Mononuclear cell (primary cell): ENCODE results near the gene TOMT. TPM values are rescaled to one million over a fixed set of nuclear protein-coding genes. Genes with fewer than 3 reads are reported as not detected.

Experiments
- H3K27me3 ChIP-seq: 2 replicates; pipeline ENCODE4 v1.6.0; 2011; ENCODE audit warnings: low read length, control low read depth; ENCODE audit not compliant: insufficient read depth
- H3K4me1 ChIP-seq: 2 replicates; pipeline ENCODE4 v1.5.1; 2011; ENCODE audit warnings: mild to moderate bottlenecking, low read length, control low read depth; ENCODE audit not compliant: insufficient read depth
- H3K4me3 ChIP-seq: 2 replicates; pipeline ENCODE4 v1.5.1; 2011; ENCODE audit warnings: mild to moderate bottlenecking, low read length, moderate library complexity
- H3K9me3 ChIP-seq: 2 replicates; pipeline ENCODE4 v1.5.1; 2011; ENCODE audit warnings: low read depth, mild to moderate bottlenecking, control low read depth, low read length
- total RNA-seq: library from RNA; depleted of rRNA; stranded (reverse); fragments of >200 nt; gene quantifications from one replicate; pipeline ENCODE4 v1.2.3, GENCODE V29; 2012

TOMT gene
- total RNA-seq, 1 donor = not detected

DNA sequence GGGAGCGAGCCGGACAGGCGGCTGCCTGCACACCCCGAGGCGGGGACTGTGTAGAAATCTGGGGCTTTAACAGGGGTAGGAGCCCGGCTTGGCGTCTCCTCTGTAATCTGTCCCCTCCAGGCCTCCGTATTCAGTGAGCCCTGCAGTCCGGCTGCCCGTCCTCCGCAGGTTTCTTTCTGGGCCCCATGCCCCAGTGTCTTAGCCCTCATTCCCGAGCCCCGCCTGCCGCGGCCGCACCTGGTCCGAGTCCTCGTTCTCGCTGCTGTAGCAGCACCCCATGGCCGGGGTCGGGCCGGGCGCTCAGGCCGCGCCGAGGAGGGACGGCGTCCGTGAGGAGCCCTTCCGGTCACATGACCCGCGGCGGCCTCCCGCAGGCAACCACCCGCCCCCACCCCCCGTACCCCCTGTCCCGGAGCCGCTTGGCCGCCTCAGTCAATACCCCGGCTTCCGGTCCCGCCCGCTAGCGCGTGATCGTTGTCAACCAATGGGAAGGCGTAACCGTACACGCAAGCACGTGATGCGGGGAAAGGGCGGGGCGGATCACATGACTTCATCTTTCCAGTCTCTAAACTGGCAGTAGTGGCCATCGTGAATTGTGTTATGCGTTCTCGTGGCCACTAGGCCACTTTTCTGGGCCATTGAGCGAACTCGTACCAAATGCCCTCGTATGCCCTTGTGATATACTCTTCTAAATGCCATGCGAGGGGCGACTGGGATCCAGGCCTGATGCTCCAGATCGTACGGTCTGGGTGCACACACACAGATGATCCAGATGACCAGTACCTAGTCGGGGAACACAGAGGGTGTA is 2.6 kb upstream of the TOMT start, which contains the start of gene LAMTOR1:
Gene LAMTOR1, minus strand, starts transcription at position 352 of the 808 bp plus-strand sequence. Its CDS starts 73 bp downstream, at position 279.
- peak within 1 kb of the TSS; percentile 74 for H3K4me3 ChIP-seq
- peaks cover 48% of the 10 kb centered on the region for H3K4me1 ChIP-seq
- no peaks in the 10 kb centered on the region for H3K27me3 ChIP-seq

DNA sequence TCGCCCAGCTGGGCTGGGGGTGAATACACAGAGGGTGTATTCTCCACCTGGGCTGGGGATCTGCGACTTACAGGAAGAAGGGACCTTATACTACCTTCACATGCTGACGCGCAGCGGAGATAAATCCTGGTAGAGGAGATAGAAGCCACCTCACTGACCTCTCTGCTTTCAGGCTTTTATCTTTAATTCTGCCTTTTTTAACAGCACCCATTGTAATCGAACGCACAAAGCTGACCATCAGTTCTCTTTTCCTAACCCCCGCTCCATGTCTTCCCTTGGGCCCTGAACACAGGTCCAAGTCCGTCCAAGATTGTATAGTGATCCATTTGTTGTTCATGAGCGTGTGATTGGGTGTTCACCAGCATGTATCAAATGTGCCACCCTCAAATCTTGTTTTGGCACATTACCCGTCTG is 2.0 kb upstream of the TOMT start:
- peak overlapping the region; percentile 74 for H3K4me3 ChIP-seq
- no peaks in the 10 kb centered on the region for H3K27me3 ChIP-seq
- H3K4me1 ChIP-seq = peaks cover 48% of the 10 kb centered on the region
- no peaks in the 10 kb centered on the region for H3K9me3 ChIP-seq

More for the DNA sequence above, 2.6 kb upstream of the TOMT start, which contains the start of gene LAMTOR1:
- H3K9me3 ChIP-seq = no peaks in the 10 kb centered on the region

DNA sequence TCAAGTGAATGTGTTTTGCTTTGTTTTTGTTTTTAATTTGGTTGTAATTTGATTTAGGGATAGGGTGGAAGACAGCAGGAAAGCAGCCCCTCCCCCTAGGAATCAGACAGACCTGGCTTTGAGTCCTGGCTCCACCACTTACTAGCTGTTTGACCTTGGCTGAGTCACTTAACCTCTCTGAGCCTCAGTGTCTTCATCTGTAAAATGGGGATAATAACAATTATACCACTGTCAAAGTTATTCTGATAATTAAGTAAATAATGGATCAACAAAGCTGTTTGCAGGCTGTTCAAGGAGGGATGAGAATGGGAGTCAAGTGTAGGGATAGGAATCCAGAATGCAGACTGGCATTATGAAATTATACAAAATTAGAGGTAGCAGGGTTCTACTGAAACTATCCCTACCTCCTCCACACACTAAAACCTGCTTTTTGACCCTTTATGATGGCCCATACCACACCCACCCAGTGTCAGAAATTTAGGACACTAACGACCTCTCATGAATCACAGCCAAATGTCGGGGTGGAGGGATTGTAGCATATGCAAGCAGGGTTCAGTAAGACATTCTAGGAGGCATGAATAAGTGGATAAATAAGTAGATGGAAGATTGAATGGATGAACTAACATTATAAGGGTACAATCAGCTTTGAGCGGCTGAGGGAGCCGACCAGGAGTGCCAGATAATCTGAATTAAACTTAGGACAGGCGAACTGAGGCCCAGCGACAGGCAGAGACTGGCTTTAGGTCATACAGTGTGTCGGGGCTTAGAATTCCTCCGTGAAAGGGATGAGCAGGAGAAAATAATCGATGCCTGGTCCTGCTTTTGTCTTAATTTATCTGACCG is 5.8 kb downstream of the TOMT start:
- Histone ChIP-seq H3K4me1 (peaks cover 27% of the 10 kb centered on the region), H3K4me3 (peak overlapping the region; percentile 61), H3K9me3 (no peaks in the 10 kb centered on the region), H3K27me3 (no peaks in the 10 kb centered on the region)

DNA sequence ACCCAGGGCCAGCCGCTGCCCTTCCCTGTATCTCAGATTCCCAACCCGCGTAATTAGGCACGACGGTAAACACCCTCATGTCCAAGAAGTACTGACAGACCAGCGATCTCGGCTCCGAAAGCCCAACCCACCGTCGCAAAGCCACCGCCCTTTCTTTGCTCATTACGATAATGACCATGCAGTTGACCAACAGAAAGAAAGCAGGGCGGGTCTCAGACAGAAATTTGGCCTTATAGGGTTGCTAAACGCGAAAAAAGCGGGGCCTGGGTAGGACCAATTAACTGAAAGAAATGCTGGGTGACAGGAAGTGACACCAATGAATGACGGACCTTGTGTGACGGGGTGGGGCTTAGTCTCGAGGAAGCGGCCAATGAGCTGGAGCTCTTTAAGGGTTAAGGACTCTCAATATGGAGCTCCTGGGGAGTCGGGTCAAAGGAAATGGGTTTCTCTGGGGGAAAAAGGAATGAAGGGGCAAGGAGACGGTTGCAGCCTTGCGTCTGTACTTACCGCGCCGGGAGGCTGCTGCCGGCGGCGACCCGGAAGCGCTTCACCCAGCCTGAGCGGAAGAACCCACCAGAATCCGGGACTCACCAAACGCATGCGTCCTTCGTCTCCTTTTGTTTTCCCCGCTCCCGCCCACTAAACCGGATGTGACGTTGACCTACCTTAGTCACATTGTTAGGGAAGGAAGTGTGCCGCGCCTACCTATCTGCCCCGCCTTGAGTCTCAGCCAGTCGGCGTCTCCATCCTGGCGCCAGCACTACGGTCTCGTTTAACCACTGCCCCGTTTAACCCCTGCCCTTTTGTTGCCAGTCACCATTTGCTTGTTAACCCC is 6.6 kb downstream of the TOMT start, which contains the start of gene ANAPC15:
Gene ANAPC15, minus strand, starts transcription at position 553 of the 835 bp plus-strand sequence. CDS start 1,419 bp downstream, outside the sequence.
- no peaks in the 10 kb centered on the region for H3K27me3 ChIP-seq
- H3K4me1 ChIP-seq = peaks cover 30% of the 10 kb centered on the region
- H3K4me3 ChIP-seq = peak within 1 kb of the TSS; percentile 61
- H3K9me3 ChIP-seq = no peaks in the 10 kb centered on the region

DNA sequence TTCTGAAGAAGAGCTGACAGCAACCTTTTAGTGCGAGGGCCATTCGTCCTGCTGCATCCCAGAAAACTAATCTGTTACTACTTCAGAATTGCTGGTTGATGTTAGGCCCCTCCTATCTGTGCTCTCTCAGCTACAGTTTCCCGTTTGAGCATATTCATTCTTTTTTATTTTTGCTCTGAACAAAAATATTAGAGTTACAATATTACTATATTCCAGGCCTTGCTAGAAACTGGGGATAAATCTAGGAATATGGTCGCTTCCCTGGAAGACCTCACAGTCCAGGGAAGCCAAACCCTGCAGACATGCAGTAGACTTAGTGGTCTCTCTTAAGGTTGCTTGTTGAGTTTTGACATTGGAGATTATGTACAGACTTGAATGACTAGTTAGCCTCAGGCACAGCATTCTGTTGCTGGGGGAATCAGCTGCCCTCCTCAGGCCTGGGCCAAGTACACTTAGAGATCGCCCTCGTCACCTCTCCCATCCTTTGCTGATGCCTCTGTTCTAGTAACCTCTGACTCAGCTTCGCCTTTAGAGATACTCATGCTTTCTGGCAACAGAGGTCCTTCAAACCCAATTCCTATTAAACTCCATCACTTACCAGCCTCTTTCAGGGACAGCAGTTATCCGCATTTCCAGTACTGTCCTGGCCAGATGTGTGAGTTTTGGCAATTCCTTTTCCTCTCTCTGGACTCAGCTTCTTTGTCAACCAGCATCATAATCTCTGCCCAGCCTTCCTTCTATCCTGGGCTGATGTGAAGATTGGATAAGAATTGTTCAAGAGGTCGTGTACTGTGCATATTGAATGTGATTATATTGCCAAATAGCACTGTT is 7.5 kb downstream of the TOMT start:
- no peaks in the 10 kb centered on the region for H3K27me3 ChIP-seq
- peaks cover 30% of the 10 kb centered on the region for H3K4me1 ChIP-seq
- H3K4me3 ChIP-seq = peak overlapping the region; percentile 61
- H3K9me3 ChIP-seq = no peaks in the 10 kb centered on the region

DNA sequence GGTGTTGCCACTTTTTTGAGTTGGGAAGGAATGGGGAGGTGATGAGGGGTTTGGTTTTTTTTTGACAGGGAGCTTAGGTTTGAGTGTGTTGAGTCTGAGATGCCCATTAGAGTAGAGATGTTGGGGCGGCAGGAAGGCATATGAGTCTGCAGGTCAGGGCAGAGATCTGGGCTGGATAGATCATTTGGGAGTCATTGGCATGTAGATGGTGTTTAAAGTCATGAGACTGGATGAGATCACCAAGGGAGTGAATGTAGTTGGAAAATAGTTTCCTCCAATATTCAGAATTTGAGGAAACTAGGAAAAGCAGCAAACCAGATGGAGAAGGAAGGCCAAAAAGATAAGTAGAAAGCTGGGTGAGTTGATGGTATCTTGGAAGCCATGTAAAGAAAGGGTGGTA is 8.8 kb downstream of the TOMT start:
- Histone ChIP-seq H3K4me1 (peaks cover 41% of the 10 kb centered on the region), H3K27me3 (no peaks in the 10 kb centered on the region), H3K9me3 (no peaks in the 10 kb centered on the region), H3K4me3 (no peak overlapping the region)

DNA sequence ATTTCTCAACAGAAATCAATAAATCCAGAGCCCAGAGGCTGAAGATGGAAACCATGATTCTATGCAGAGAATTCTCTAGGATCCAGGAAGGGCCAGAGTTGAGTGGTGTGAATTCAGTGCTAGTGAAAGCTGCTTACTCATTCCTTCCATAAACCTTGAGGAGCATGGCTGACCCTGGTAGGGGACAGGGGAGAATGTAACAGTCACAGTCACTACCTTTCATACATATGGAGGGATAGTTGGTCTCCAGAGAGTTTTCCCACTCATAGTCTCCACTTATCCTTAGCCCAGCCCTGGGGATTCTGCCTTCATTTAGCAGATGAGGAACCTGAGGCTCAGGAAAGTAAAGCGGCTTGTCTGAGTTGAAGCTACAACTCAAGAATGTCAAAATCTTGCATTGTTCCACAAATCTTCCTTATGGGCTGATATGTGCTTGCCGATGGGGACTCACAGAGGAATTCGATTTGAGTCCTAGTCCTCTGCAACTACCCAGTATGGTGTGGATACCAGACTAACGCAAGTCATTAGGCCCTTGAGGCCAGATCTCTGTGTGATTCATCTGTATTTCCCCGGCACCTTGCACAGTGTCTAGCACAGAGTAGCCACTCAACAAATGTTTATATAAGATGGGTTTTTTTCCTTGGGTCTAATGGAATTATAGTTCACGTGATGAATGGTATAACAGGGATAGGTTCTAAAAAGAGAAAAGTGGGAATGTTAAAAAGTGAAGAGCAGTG is 10.5 kb downstream of the TOMT start:
- Histone ChIP-seq H3K4me3 (no peak overlapping the region), H3K9me3 (no peaks in the 10 kb centered on the region), H3K4me1 (peaks cover 41% of the 10 kb centered on the region)

DNA sequence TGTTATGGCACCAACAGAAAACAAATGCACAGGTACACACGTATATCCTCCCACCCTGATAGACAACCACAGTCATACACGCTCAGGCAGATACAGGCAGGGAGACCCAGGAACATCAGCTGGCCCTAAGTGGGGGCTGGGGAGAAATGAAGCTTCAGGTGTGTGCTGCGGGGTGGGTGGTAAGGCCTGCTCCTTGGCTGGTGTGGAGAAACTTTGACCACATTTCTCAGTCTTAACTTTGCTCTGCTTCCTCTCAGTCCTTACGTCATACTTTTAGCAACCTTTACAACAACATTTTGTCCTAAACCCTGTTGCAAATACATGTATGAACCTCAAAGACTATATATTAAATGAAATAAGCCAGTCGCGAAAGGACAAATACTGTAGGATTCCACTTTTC is 13.5 kb downstream of the TOMT start:
- H3K9me3 ChIP-seq = no peaks in the 10 kb centered on the region
- H3K4me3 ChIP-seq = no peak overlapping the region
- H3K4me1 ChIP-seq = peaks cover 26% of the 10 kb centered on the region
- no peaks in the 10 kb centered on the region for H3K27me3 ChIP-seq

More for the DNA sequence above, 10.5 kb downstream of the TOMT start:
- H3K27me3 ChIP-seq = no peaks in the 10 kb centered on the region

DNA sequence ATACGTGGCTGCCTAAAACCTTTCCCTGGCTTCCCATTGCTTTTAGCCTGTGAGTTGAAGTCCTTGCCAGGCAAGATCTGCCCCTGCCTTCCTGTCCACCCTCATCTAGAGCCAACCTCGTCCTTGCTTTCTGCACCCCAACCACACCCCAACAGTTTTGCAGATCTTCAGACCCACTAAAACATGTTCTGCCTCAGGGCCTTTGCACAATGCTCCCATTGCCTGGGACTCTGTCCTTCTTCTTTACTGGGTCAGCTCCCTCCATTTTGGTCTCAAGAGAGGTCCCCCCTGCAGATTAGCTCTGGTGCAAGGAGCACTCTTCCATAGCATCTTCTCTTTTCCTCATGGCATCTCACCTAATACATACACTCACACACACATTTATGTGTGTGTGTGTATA is 15.2 kb downstream of the TOMT start:
- no peaks in the 10 kb centered on the region for H3K9me3 ChIP-seq
- H3K4me1 ChIP-seq = peaks cover 32% of the 10 kb centered on the region
- no peaks in the 10 kb centered on the region for H3K27me3 ChIP-seq
- H3K4me3 ChIP-seq = no peak overlapping the region

DNA sequence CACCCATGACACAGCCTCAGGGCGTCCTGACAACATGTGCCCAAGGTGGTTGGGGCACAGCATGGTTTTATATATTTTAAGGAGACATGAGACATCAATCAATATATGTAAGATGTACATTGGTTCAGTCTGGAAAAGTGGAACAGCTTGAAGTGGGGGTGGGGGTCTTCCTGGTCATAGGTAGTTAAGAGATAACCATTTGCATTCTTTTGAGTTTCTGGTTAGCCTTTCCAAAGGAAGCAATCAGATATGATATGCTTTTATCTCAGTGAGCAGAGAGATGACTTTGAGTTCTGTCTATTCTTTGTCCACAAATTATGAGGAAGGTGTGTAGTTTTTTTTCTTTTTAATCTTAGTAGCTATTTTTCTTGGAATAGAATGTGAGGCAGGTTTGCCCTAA is 16.9 kb downstream of the TOMT start:
- no peak overlapping the region for H3K4me3 ChIP-seq

DNA sequence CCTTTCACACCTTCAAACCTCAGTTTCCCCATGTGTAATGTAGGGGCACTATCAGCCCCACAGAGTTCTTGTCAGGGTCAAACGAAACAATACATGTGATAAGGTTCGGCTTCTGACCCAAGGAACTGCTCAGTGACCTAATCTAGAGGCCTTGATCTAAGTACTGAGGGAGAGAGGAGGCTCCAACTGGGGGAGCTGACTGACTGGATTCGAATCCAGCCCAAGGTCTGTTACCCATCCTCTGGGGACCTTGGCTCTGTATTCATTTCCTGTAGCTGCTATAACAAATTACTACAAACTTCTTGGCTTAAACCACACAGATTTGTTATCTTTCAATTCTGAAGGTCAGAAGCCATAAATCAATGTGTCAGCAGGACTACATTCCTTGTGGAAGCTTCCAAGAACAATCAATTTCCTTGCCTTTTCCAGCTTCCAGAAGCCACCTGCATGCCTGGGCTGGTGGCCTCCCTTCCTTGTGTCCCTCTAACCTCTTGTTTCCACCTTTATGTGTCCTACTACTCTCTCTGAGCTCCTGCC is 17.5 kb downstream of the TOMT start:
- H3K4me3 ChIP-seq = no peak overlapping the region
- H3K9me3 ChIP-seq = no peaks in the 10 kb centered on the region
- no peaks in the 10 kb centered on the region for H3K27me3 ChIP-seq
- H3K4me1 ChIP-seq = peaks cover 24% of the 10 kb centered on the region

More for the DNA sequence above, 16.9 kb downstream of the TOMT start:
- Histone ChIP-seq H3K27me3 (no peaks in the 10 kb centered on the region), H3K4me1 (peaks cover 24% of the 10 kb centered on the region), H3K9me3 (no peaks in the 10 kb centered on the region)

DNA sequence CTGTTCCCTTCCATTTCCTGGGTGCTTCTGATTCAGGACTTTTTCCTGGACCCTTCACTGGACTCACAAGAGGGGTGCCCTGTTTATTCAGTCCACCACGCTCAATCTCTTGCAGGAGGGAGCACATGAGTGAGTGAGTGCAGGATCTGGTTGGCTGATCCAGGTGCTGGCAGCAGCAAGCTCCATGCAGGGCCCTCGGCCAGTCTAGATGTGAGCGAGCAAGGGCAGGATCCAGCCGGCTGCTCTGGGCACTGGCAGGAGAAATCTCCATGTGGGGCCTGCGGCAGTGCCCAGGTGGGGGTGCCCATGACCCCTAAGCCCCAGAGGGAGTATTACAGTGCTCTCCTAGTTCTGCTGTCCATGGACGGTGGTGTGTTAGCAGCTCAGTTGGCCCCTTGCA is 18.3 kb downstream of the TOMT start:
- H3K4me1 ChIP-seq = peaks cover 18% of the 10 kb centered on the region

DNA sequence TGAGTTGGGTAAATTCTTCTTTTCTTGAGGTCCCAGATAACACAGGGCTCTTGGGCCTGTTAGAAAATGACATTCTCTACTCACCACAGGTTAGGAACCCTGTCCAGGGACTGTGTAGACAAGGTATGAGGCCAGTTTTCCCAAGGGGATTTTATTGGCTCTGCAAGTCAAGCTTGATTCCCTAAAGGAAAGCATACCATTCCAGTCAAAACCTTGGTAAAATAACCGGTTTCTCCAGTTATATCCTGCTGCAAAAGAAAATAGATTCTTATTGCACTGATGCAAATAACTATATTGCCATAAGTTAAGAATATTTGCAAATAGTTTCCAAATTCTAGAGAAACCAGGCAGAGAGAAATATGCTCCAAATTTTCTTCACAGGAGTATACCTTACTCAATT is 20.2 kb downstream of the TOMT start:
- Histone ChIP-seq H3K4me3 (no peak overlapping the region), H3K27me3 (no peaks in the 10 kb centered on the region), H3K9me3 (no peaks in the 10 kb centered on the region), H3K4me1 (peaks cover 16% of the 10 kb centered on the region)

More for the DNA sequence above, 18.3 kb downstream of the TOMT start:
- Histone ChIP-seq H3K9me3 (no peaks in the 10 kb centered on the region), H3K4me3 (no peak overlapping the region), H3K27me3 (no peaks in the 10 kb centered on the region)
